Mesenteric fat pad (tissue), 1 donor: ENCODE measurements around the gene TMLHE. TPM values are rescaled to one million over a fixed set of nuclear protein-coding genes. Genes with fewer than 3 reads are reported as not detected.
"Not testable (repeated sequence)": the region's sequence is repeated elsewhere in the genome, so short reads cannot be mapped to it uniquely, and the experiment has no call there.

ENCODE experiments used
- DNase-seq: peaks from one replicate; pipeline ENCODE4 v3.0.0-alpha.2; 2020; ENCODE audit warnings: low spot score
- microRNA-seq: library from miRNA; unstranded; fragments of <30 nt; microRNA quantifications from one replicate; pipeline ENCODE4 v1.2.0, GENCODE V29; 2020; ENCODE audit warnings: borderline number of aligned reads
- total RNA-seq: library from RNA; stranded (reverse); fragmentation: NEBNext Ultra II Directional; extraction: Animal tissue kit (Norgen Biotek cat#: 25700); gene quantifications from one replicate; pipeline ENCODE4 v1.2.1, GENCODE V29; 2021
- donor health status: DM: yes; HTN: yes; CAD: no.

The TMLHE gene
- total RNA-seq, 1 donor from 2014 or later = 20.5 TPM

DNA sequence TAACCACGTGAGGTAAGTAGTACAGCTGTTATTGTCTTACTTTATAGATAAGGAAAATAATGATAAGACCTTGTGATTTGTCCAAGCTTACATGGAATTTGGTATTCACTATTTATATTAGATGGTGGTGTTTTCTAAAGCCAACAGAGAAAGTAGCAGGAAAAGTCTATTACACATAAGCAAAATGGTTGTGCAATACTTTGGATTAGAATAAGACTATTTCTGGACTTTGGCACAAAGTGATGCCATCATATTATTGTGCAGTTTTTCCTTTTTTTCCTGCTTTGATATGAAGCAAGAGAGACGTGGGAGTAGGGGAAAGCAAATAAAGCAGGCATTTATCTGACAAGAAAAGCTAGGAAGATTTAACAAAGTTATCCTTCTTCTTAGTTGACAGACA is 117.6 kb downstream of the TMLHE start:
- not testable (repeated sequence) for DNase-seq

DNA sequence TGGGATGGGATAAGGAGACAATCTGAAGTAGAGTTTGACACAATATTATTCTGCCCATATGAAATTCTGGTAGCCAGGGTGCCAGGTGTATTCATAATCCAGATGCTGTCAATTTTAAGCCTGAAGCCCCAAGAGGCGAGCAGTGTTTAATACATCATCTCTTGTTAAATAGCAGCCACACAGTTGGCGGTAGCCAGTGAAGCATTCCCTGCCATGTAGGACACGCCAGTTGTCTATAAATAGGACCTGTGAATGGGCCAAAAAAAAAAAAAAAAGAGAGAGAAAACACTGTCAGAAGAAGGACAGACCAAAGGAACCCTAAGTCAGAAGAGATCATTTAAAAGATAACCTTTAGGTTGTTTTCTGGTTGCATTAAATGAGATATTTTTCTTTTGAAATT is 121.3 kb downstream of the TMLHE start:
- DNase-seq = not testable (repeated sequence)

DNA sequence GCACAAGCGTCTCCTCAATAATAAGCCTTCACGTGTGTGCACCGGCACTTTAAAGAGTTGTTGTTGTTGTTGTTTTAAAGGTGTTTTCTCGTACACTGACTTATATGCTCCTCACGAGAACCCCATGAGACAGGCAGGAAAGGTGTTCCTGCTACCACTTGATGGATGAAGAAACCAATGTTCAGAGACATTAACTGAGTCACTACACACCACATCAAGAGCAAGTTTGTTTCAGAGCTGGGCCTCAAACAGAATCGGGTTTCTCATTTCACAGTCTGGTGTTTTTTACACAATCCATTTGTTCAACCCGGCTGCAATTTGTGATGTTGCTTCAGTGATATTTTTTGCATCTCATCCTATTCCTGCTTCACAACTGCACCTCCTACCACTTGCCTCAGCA is 135.6 kb downstream of the TMLHE start:
- not testable (repeated sequence) for DNase-seq

DNA sequence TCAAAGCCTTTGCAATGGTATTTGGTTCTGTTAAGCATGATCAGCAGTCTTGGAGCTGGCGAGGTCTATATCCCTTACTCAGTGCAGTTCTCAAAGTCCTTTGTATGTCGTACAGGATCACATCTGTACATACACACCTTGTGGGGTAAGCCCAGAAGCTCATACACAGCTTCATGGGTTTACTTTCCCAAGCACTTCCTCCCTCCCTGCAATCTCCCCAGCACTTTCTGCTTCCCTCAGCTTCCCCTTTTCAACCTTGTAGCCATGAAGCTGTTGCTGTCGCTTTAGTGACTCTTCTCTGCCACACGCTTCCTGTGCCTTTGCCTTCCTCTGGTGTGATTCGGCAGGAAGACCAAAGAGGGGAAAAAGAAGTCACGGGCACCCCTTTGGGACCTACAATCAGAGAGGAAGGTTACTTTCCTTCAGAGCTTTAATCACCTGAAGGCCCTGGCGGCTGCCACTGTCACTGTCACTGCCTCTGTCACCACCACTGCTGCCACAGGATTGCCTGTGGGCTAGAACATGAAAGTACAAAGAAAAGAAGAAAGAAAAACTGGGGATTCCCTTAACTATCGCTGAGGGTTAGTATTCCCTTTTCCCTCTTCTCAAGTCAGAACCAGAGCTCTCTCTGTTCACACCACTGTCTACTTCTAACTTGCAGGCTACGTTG is 146.3 kb downstream of the TMLHE start:
- DNase-seq = not testable (repeated sequence)

DNA sequence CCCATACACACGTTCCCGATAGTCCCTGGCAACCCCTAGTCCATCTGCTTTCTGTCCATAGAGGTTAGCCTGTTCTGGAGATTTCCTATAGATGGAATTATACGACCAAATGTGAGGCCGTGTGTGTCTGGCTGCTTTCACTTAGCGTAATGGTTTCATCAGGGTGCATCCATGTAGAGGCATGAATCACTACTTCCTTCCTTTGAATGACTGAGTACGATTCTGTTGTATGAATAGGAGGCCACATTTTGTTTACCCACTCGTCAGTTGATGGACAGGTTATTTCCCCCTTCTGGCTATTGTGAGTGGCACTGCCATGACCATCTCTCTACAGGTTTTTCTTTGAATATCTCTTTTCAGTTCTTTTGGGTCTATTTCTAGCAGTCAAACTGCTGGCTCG is 152.3 kb downstream of the TMLHE start:
- DNase-seq = not testable (repeated sequence)

DNA sequence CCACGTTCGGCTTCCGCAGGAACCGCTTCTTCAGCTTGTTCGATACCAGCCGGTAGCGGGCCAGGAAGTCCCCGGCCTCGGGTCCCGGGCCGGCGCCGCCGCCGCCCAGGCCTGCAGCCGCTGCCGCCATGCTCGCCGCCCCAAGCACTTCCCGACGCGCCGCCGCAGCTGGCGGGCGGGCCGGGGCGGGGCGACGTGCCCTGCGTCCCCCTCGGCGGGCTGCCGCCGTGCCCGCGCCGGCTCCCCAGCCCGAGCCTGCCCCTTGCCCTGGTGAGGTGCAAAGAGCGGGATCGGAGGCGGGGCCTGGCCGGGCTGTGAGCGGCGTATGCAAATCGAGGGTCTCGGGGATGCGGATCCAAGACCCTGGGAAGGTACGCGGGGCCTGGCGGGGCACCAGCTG is 154.3 kb downstream of the TMLHE start, which contains the start of gene F8A3:
Gene F8A3, minus strand, starts transcription at position 150 of the 400 bp plus-strand sequence. Its CDS starts 20 bp downstream, at position 130.
- not testable (repeated sequence) for DNase-seq

DNA sequence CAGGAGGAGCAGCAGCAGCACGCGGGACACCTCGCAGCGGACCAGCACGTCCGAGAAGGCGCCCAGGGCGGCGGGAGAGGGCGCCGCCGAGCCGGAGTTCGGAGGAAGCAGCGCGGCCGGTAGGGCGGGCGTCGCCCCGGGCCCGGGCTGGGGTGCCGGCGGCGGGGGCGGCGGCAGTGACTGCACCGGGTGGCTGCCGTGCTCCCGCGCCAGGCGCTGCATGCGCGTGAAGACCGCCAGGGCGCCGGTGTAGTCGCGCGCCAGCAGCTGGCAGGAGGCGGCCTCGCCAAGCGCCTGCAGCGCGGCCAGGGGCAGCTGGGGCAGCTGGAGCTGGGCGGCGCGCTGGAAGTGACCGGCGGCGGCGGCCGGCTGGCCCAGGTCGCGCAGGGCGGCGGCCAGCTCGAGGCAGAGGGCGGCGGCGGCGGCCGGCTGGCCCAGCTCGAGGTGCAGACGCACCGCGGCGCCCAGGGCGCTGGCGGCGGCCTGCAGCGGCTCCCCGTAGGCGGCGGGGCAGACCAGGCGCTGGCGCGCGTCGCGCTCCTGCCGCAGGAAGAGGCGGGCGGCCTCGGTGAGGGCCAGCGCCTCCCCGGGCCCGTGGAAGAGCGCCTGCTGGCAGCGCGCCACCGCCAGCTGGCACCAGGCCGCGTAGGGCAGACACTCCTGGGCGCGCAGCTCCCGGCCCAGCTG is 154.8 kb downstream of the TMLHE start:
- not testable (repeated sequence) for DNase-seq

DNA sequence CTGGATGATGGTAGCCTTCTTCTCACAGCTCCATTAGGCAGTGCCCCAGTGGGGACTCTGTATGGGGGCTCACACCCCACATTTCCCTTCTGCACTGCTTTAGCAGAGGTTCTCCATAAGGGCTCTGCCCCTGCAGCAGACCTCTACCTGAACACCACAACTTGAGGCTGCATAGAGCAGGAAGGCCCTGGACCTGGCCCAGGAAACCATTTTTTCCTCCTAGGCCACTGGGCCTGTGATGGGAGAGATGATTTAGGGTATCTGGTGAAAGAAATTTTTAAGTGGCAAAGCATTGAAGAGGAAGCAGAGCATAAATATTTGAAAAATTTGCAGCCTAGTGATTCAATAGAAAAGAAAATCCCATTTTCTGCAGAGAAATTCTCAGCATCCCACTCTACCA is 171.7 kb downstream of the TMLHE start:
- no peak for DNase-seq

Small RNA genes within 50 kb of the gene (microRNA-seq; reads per million reads assigned to microRNA genes)
- not detected for gene MIR1184-3

Other genes with a start within 250 kb of the TMLHE start
- gene F8A2, start 230.9 kb downstream of the TMLHE start, total RNA-seq = not detected
- 19.4 TPM for gene F8A3, start 154.3 kb downstream of the TMLHE start, total RNA-seq
- 2.0 TPM for gene SPRY3, start 366 bp downstream of the TMLHE start, total RNA-seq